ENCODE results near the gene STPG3. TPM values are rescaled to one million over a fixed set of nuclear protein-coding genes. Genes with fewer than 3 reads are reported as not detected.
A peak's percentile ranks its signal among the peaks of the same experiment; 100 is the strongest.

The STPG3 gene
- total RNA-seq: not detected in 2 replicates

- DNase-seq (ENCODE audit: low read depth, low spot score): no peak
Observed at GRCh38 chr9:137251194-137251461, at the start of gene STPG3. Gene STPG3 (plus strand): TSS chr9:137251286. CDS start chr9:137251287, 1 bp downstream.

- DNase-seq (ENCODE audit: low read depth, low spot score): no peak
Observed at GRCh38 chr9:137202966-137203365, 48.1 kb upstream of the STPG3 start.

- no peak for DNase-seq (ENCODE audit: low read depth, low spot score)
Observed at GRCh38 chr9:137204731-137205125, 46.4 kb upstream of the STPG3 start.

GRCh38 chr9:137205126-137206069, 45.7 kb upstream of the STPG3 start, which contains the start of the genes NDOR1 and TMEM203:
Gene NDOR1 (plus strand): TSS chr9:137205700. CDS start chr9:137205778, 78 bp downstream.
Gene TMEM203 (minus strand): TSS chr9:137205648. CDS start chr9:137205414, 234 bp downstream.
- DNase-seq (ENCODE audit: low read depth, low spot score): peak; percentile 46

GRCh38 chr9:137206602-137207001, 44.5 kb upstream of the STPG3 start:
- DNase-seq (ENCODE audit: low read depth, low spot score): no peak

- DNase-seq (ENCODE audit: low read depth, low spot score): no peak
Observed at GRCh38 chr9:137211532-137211931, 39.6 kb upstream of the STPG3 start.

- DNase-seq (ENCODE audit: low read depth, low spot score): no peak
Observed at GRCh38 chr9:137212520-137212919, 38.6 kb upstream of the STPG3 start.

GRCh38 chr9:137213160-137214060, 37.7 kb upstream of the STPG3 start:
- DNase-seq (ENCODE audit: low read depth, low spot score): no peak

- no peak for DNase-seq (ENCODE audit: low read depth, low spot score)
Observed at GRCh38 chr9:137214620-137215019, 36.5 kb upstream of the STPG3 start.

GRCh38 chr9:137215196-137215986, 35.7 kb upstream of the STPG3 start:
- DNase-seq (ENCODE audit: low read depth, low spot score): no peak

- no peak for DNase-seq (ENCODE audit: low read depth, low spot score)
Observed at GRCh38 chr9:137216188-137216965, 34.7 kb upstream of the STPG3 start.

GRCh38 chr9:137217276-137218211, 33.5 kb upstream of the STPG3 start:
- no peak for DNase-seq (ENCODE audit: low read depth, low spot score)

GRCh38 chr9:137218212-137218753, 32.8 kb upstream of the STPG3 start:
- DNase-seq (ENCODE audit: low read depth, low spot score): no peak

GRCh38 chr9:137218754-137219271, 32.3 kb upstream of the STPG3 start:
- DNase-seq (ENCODE audit: low read depth, low spot score): no peak

GRCh38 chr9:137219757-137220316, 31.2 kb upstream of the STPG3 start:
- no peak for DNase-seq (ENCODE audit: low read depth, low spot score)

- DNase-seq (ENCODE audit: low read depth, low spot score): no peak
Observed at GRCh38 chr9:137220317-137221094, 30.6 kb upstream of the STPG3 start.

GRCh38 chr9:137221095-137221505, 30.0 kb upstream of the STPG3 start:
- DNase-seq (ENCODE audit: low read depth, low spot score): no peak
